ENCODE measurements around the gene SCGB1A1.
A peak's percentile ranks its signal among the peaks of the same experiment; 100 is the strongest.

Gene SCGB1A1

GRCh38 chr11:62419314-62419929 lies 589 bp downstream of the SCGB1A1 start:
- H3K4me3 ChIP-seq (ENCODE audit: insufficient read depth, low read depth, low read length, poor library complexity, severe bottlenecking): no peak overlapping the region
- no peaks in the 10 kb centered on the region for H3K4me1 ChIP-seq (ENCODE audit: control insufficient read depth, insufficient read depth, low read length, poor library complexity, severe bottlenecking)
- no peaks in the 10 kb centered on the region for H3K36me3 ChIP-seq (ENCODE audit: control insufficient read depth, insufficient read depth, low read length)
- no peak overlapping the region for H3K27ac ChIP-seq (ENCODE audit: insufficient read depth, low read length, poor library complexity, severe bottlenecking)
- DNase-seq: no peak
- no peaks in the 10 kb centered on the region for H3K9me3 ChIP-seq (ENCODE audit: control insufficient read depth, low read length)
- no peaks in the 10 kb centered on the region for H3K27me3 ChIP-seq (replicated peaks; ENCODE audit: control insufficient read depth, insufficient read depth, low read length, poor library complexity, severe bottlenecking)

- H3K27ac ChIP-seq (ENCODE audit: insufficient read depth, low read length, poor library complexity, severe bottlenecking): no peak overlapping the region
- no peaks in the 10 kb centered on the region for H3K9me3 ChIP-seq (ENCODE audit: control insufficient read depth, low read length)
Measured at GRCh38 chr11:62419943-62420342, 1.1 kb downstream of the SCGB1A1 start.

GRCh38 chr11:62420882-62421281 lies 2.0 kb downstream of the SCGB1A1 start:
- no peak overlapping the region for H3K4me3 ChIP-seq (ENCODE audit: insufficient read depth, low read depth, low read length, poor library complexity, severe bottlenecking)
- H3K27ac ChIP-seq (ENCODE audit: insufficient read depth, low read length, poor library complexity, severe bottlenecking): no peak overlapping the region
- no peaks in the 10 kb centered on the region for H3K9me3 ChIP-seq (ENCODE audit: control insufficient read depth, low read length)
- no peaks in the 10 kb centered on the region for H3K27me3 ChIP-seq (replicated peaks; ENCODE audit: control insufficient read depth, insufficient read depth, low read length, poor library complexity, severe bottlenecking)
- DNase-seq: no peak
- no peaks in the 10 kb centered on the region for H3K36me3 ChIP-seq (ENCODE audit: control insufficient read depth, insufficient read depth, low read length)
- H3K4me1 ChIP-seq (ENCODE audit: control insufficient read depth, insufficient read depth, low read length, poor library complexity, severe bottlenecking): no peaks in the 10 kb centered on the region

More at GRCh38 chr11:62419943-62420342, 1.1 kb downstream of the SCGB1A1 start:
- Histone ChIP-seq H3K27me3 (replicated peaks; ENCODE audit: control insufficient read depth, insufficient read depth, low read length, poor library complexity, severe bottlenecking) (no peaks in the 10 kb centered on the region), H3K4me1 (ENCODE audit: control insufficient read depth, insufficient read depth, low read length, poor library complexity, severe bottlenecking) (no peaks in the 10 kb centered on the region), H3K36me3 (ENCODE audit: control insufficient read depth, insufficient read depth, low read length) (no peaks in the 10 kb centered on the region), H3K4me3 (ENCODE audit: insufficient read depth, low read depth, low read length, poor library complexity, severe bottlenecking) (no peak overlapping the region)
- DNase-seq: no peak

GRCh38 chr11:62421996-62422395 lies 3.2 kb downstream of the SCGB1A1 start:
- Histone ChIP-seq H3K36me3 (ENCODE audit: control insufficient read depth, insufficient read depth, low read length) (no peaks in the 10 kb centered on the region), H3K4me3 (ENCODE audit: insufficient read depth, low read depth, low read length, poor library complexity, severe bottlenecking) (no peak overlapping the region), H3K27me3 (replicated peaks; ENCODE audit: control insufficient read depth, insufficient read depth, low read length, poor library complexity, severe bottlenecking) (no peaks in the 10 kb centered on the region), H3K9me3 (ENCODE audit: control insufficient read depth, low read length) (no peaks in the 10 kb centered on the region), H3K4me1 (ENCODE audit: control insufficient read depth, insufficient read depth, low read length, poor library complexity, severe bottlenecking) (peaks cover 8% of the 10 kb centered on the region), H3K27ac (ENCODE audit: insufficient read depth, low read length, poor library complexity, severe bottlenecking) (no peak overlapping the region)
- no peak for DNase-seq

GRCh38 chr11:62423012-62423411 lies 4.2 kb downstream of the SCGB1A1 start:
- Histone ChIP-seq H3K36me3 (ENCODE audit: control insufficient read depth, insufficient read depth, low read length) (no peaks in the 10 kb centered on the region), H3K9me3 (ENCODE audit: control insufficient read depth, low read length) (no peaks in the 10 kb centered on the region), H3K4me1 (ENCODE audit: control insufficient read depth, insufficient read depth, low read length, poor library complexity, severe bottlenecking) (peaks cover 9% of the 10 kb centered on the region), H3K27me3 (replicated peaks; ENCODE audit: control insufficient read depth, insufficient read depth, low read length, poor library complexity, severe bottlenecking) (no peaks in the 10 kb centered on the region), H3K27ac (ENCODE audit: insufficient read depth, low read length, poor library complexity, severe bottlenecking) (no peak overlapping the region), H3K4me3 (ENCODE audit: insufficient read depth, low read depth, low read length, poor library complexity, severe bottlenecking) (no peak overlapping the region)
- no peak for DNase-seq

- Histone ChIP-seq H3K36me3 (ENCODE audit: control insufficient read depth, insufficient read depth, low read length) (no peaks in the 10 kb centered on the region), H3K4me3 (ENCODE audit: insufficient read depth, low read depth, low read length, poor library complexity, severe bottlenecking) (no peak overlapping the region), H3K9me3 (ENCODE audit: control insufficient read depth, low read length) (no peaks in the 10 kb centered on the region), H3K27ac (ENCODE audit: insufficient read depth, low read length, poor library complexity, severe bottlenecking) (peak overlapping the region; percentile 18), H3K4me1 (ENCODE audit: control insufficient read depth, insufficient read depth, low read length, poor library complexity, severe bottlenecking) (peaks cover 9% of the 10 kb centered on the region), H3K27me3 (replicated peaks; ENCODE audit: control insufficient read depth, insufficient read depth, low read length, poor library complexity, severe bottlenecking) (no peaks in the 10 kb centered on the region)
- no peak for DNase-seq
Measured at GRCh38 chr11:62427630-62428233, 8.9 kb downstream of the SCGB1A1 start.

- no peaks in the 10 kb centered on the region for H3K27me3 ChIP-seq (replicated peaks; ENCODE audit: control insufficient read depth, insufficient read depth, low read length, poor library complexity, severe bottlenecking)
- H3K27ac ChIP-seq (ENCODE audit: insufficient read depth, low read length, poor library complexity, severe bottlenecking): no peak overlapping the region
- H3K36me3 ChIP-seq (ENCODE audit: control insufficient read depth, insufficient read depth, low read length): no peaks in the 10 kb centered on the region
- H3K4me1 ChIP-seq (ENCODE audit: control insufficient read depth, insufficient read depth, low read length, poor library complexity, severe bottlenecking): peaks cover 9% of the 10 kb centered on the region
- H3K4me3 ChIP-seq (ENCODE audit: insufficient read depth, low read depth, low read length, poor library complexity, severe bottlenecking): no peak overlapping the region
- no peaks in the 10 kb centered on the region for H3K9me3 ChIP-seq (ENCODE audit: control insufficient read depth, low read length)
- DNase-seq: no peak
Measured at GRCh38 chr11:62428871-62429560, 10.2 kb downstream of the SCGB1A1 start.

GRCh38 chr11:62430425-62430824 lies 11.6 kb downstream of the SCGB1A1 start:
- Histone ChIP-seq H3K4me1 (ENCODE audit: control insufficient read depth, insufficient read depth, low read length, poor library complexity, severe bottlenecking) (peaks cover 9% of the 10 kb centered on the region), H3K4me3 (ENCODE audit: insufficient read depth, low read depth, low read length, poor library complexity, severe bottlenecking) (no peak overlapping the region), H3K27me3 (replicated peaks; ENCODE audit: control insufficient read depth, insufficient read depth, low read length, poor library complexity, severe bottlenecking) (no peaks in the 10 kb centered on the region), H3K9me3 (ENCODE audit: control insufficient read depth, low read length) (no peaks in the 10 kb centered on the region), H3K27ac (ENCODE audit: insufficient read depth, low read length, poor library complexity, severe bottlenecking) (no peak overlapping the region), H3K36me3 (ENCODE audit: control insufficient read depth, insufficient read depth, low read length) (no peaks in the 10 kb centered on the region)
- no peak for DNase-seq

GRCh38 chr11:62431171-62431901 lies 12.5 kb downstream of the SCGB1A1 start:
- Histone ChIP-seq H3K4me1 (ENCODE audit: control insufficient read depth, insufficient read depth, low read length, poor library complexity, severe bottlenecking) (peaks cover 8% of the 10 kb centered on the region), H3K36me3 (ENCODE audit: control insufficient read depth, insufficient read depth, low read length) (no peaks in the 10 kb centered on the region), H3K9me3 (ENCODE audit: control insufficient read depth, low read length) (no peaks in the 10 kb centered on the region), H3K27me3 (replicated peaks; ENCODE audit: control insufficient read depth, insufficient read depth, low read length, poor library complexity, severe bottlenecking) (no peaks in the 10 kb centered on the region), H3K27ac (ENCODE audit: insufficient read depth, low read length, poor library complexity, severe bottlenecking) (no peak overlapping the region), H3K4me3 (ENCODE audit: insufficient read depth, low read depth, low read length, poor library complexity, severe bottlenecking) (no peak overlapping the region)
- DNase-seq: no peak

- no peaks in the 10 kb centered on the region for H3K9me3 ChIP-seq (ENCODE audit: control insufficient read depth, low read length)
- H3K36me3 ChIP-seq (ENCODE audit: control insufficient read depth, insufficient read depth, low read length): no peaks in the 10 kb centered on the region
- H3K27ac ChIP-seq (ENCODE audit: insufficient read depth, low read length, poor library complexity, severe bottlenecking): no peak overlapping the region
- DNase-seq: no peak
- H3K4me1 ChIP-seq (ENCODE audit: control insufficient read depth, insufficient read depth, low read length, poor library complexity, severe bottlenecking): no peaks in the 10 kb centered on the region
- H3K27me3 ChIP-seq (replicated peaks; ENCODE audit: control insufficient read depth, insufficient read depth, low read length, poor library complexity, severe bottlenecking): no peaks in the 10 kb centered on the region
- no peak overlapping the region for H3K4me3 ChIP-seq (ENCODE audit: insufficient read depth, low read depth, low read length, poor library complexity, severe bottlenecking)
Measured at GRCh38 chr11:62432695-62433094, 13.9 kb downstream of the SCGB1A1 start.

All from effector memory CD4-positive, alpha-beta T cell (primary cell).